HG02981 (cell line): ENCODE results near the gene PALD1.

Experiments used
- ATAC-seq: cut with Tn5 transposase; IDR thresholded peaks from one replicate; pipeline ENCODE4 v1.9.1; 2021; ENCODE audit warnings: mild to moderate bottlenecking, moderate library complexity; ENCODE audit not compliant: unreplicated experiment

Gene PALD1

DNA sequence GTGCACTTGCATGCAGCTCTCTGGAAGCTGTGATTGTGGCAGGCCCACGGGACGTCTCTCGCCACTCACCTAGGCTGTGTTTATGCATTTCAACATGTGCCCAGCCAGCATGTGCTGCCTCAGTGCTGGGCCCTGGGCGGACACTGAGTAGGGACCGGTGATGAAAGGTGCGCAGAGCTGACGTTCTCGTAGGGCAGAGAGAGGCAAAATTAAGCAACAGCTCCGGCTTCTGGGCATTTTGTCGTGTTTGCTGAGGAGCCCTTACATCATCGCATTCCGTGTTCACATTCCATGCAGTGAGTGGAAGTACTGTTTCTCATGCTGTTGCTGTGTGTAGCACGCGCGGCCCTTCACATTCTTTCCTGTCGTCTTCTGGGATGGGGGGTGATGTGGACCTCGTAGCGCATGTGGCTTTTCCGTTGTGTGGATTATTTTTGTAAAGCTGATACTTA lies 73.4 kb downstream of the PALD1 start:
- no peak for ATAC-seq

DNA sequence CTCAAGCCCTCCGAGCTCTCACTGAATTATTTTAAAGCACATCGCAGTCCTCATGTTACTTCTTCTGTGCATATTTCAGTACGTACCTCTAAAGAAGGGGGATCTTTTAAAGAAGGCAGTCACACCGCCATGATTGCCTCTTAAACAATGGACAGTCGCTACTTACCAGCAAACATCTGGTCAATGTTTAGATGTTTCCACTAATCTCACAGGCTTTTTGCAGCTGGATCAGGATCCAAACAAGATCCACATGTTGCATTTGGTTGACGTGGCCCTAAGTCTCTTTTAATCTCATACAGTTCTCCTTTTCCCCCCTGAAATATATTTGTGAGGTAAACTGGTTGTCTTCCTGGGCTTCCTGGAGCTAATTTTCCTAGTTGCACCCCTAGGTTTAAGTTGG lies 74.0 kb downstream of the PALD1 start:
- ATAC-seq, result no peak

DNA sequence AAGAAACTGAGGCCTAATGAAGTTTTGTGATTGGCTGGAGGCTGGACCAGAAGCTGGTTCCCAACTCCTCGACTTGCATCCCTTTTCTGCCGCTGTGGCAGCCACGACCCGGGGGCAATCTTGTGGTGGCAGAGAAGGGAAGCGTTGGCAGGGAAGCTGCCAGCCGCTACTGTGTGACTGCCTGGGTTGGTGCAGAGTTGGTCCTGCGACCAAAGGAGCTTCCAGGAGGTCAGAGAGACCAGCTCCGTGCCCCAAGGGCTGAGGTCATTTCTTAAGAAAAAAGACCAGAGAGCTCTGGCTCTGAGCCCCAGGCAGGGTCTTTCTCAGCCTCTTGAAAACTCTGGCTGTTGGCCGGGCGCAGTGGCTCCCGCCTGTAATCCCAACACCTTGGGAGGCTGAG lies 76.8 kb downstream of the PALD1 start:
- no peak for ATAC-seq

DNA sequence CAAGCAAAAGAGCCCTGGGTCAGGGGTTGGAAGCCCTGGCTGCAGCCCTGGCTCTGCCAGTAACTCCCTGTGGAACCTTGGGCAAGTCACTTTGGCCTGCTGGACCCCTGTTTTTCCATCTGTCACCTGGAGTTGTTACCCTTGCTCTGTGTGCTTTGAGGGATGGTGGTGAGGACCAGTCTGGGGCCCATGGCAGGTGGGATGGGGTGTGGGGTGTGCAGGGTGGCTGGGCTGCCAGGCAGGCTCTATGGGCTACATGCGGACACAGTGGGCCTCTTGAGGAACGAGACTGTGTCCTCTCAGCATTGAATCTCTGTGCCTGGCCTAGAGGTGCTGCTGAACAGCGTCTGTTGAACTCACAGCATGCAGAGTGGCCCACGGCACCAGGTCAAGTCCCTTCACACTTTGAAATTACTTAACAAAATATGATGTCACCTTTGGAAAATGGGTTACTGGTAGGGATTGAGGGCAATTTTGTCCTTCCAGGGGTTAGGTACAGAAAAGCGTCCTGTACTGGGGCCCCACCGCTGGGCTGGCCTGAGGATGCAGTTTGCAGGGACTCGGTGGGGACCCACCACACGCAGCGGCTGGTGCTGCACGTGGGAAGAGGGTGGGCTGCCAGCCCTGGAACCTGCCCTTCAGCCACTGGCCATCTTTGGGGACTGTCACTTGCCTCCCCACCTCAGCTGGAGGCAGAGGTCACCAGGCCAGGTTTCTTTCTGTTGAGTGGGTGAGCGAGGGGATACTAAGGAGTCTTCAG lies 78.7 kb downstream of the PALD1 start:
- ATAC-seq, result no peak

DNA sequence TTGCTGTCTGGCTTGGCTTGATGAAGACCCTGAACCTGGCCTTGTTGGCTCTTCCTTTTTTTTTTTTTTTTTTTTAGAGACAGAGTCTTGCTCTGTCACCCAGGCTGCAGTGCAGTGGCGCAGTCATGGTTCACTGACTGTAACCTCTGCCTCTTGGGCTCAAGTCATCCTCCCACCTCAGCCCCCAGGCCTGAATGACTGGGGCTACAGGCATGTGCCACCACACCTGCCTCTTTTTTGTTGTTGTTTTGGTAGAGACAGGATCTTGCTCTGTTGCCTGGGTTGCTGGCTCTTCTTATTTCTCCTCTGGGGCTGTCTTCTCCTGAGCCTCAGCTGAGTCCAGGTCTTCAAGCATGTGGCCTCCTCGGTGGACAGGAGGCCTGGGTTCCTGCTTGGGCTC lies 79.3 kb downstream of the PALD1 start:
- no peak for ATAC-seq

DNA sequence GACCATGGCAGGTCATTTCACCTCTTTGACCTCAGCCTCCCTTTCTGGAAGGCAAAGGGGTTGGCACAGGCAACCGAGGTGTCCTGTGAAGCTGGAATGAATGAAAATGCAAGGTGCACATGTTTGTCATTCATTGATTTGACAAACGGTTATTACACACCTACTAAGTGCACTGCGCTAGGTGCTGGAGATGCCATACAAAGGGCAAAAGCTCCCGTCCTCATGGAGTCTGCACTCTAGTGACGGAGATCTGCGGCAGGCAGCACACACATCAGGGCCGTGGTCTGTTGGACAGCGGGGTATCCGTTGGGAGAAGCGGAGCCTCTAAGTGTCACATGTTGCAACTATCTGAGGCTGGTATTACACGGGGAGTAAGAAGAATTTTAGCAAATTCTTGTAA lies 79.7 kb downstream of the PALD1 start:
- no peak for ATAC-seq

DNA sequence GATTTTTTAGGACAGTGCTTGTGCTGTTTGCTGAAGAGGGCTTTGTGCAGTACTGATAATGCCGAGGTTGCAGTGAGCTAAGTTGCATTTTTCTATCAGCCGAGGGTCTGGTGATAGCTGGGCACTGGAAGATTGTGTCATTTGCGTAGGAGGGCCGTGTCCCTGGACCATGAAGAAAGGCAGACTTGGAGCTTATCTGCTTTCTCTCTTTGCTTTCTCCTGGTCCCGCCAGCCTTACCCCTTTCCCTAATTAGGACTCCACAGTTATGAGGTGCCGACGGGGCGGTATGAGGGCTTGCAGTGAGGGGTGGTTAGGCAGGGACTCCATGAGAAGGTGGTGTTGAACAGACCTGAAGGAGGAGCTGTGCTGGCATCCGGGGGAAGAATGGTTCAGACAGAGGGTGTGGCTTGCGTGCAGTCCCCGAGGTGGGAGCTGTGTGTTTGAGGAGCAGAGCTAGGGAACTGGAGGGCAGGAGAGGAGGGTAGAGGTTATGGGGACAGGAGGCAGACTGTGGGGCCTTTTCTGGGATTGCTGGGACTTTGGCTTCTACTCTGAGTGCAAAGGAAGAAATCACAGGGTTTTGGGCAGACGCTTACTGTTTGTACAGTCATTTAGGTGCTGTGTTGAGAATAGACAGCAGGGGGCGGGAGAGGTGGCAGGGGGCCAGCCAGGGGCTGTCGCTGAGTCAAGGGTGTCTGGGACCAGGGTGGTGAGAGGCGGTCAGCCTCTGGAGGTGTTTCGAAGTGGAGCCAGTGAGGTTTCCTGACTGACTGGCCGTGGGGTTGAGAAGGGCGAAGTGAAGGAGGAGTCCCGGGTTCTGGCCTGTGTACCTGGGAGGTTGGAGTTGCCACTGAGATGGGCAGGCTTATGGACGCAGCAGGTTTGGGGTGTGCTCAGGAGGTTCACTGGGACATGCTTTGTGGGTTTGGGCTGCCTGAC lies 80.6 kb downstream of the PALD1 start:
- peak; percentile 49 for ATAC-seq

DNA sequence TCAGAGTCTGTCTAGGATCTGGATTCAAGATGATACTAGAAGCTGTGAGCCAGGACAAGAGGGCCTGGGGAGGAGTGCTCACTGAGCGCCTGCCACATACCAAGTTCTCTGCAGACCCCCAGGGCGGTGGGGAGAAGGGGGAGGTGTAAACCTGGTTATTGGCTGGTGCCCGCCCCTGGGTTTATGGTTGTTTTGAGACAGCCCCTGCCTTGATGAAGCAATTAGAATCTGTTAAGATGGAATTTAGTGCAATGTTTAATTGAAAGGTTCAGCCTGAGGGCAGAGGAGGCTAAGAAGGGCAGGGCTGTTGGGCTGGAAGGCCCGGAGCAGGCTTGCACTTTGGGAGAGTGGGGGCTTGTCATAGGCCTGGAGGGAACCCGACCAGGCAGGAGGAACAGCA lies 81.3 kb downstream of the PALD1 start:
- no peak for ATAC-seq

DNA sequence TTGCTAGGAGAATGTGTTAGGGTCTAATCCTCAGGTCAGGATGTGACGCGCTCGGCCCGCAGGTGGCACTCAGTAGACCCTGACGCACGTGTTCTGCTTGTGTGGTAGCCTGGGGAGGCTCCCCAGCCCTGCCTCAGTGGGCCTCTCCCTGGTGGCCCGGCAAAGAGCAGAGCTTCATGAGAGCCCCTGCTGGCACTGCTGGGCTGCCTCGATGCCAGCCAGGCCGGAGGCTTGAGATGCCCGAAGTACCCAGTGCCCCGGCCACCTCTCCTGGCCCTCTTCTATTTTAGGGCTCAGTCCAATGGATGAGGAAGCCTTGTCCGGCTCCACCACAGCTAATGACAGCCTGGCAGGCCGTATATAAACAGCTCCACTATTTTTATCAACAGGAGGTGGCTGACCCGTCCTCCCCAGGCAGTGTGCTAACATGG lies 82.0 kb downstream of the PALD1 start:
- ATAC-seq, result no peak

DNA sequence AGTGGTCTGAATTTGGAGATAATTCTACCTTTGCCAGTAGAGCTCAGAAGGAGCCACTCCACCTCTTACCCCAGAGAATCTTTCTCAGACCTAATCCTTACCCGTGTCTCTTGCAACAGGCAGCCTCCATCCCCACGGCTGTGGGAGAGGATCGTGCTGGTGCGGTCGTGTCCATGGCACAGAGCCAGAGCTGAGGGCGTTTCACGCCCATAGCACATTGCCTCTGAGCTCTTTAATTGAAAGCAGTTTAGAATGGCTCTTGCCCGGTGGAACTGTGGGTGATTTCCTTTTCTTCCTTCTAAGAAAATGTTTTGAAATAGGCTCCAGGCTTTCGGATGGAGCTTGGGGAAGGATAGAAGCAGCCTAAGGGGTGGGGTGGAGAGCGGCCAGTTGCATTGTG lies 82.5 kb downstream of the PALD1 start:
- ATAC-seq, result no peak

DNA sequence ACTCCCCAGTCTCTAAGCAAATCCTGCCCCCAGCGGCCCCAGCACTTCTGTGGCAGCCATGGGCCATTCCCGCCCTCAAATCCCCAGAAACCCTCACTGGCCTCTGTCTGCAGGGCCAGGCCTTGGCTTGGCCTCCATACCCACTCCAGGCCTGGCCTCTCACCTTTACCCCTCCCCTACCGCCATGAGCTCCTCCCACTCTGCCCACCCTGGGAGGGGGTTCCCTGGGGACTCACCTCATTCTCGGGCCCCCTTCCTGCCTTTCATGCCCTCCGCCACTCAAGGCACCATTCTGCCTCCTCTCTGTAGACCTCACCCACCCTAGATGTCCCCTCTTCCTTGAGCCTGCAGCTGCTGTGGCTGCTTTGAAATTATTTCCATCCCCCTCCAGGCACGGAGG lies 83.0 kb downstream of the PALD1 start:
- ATAC-seq, result no peak

DNA sequence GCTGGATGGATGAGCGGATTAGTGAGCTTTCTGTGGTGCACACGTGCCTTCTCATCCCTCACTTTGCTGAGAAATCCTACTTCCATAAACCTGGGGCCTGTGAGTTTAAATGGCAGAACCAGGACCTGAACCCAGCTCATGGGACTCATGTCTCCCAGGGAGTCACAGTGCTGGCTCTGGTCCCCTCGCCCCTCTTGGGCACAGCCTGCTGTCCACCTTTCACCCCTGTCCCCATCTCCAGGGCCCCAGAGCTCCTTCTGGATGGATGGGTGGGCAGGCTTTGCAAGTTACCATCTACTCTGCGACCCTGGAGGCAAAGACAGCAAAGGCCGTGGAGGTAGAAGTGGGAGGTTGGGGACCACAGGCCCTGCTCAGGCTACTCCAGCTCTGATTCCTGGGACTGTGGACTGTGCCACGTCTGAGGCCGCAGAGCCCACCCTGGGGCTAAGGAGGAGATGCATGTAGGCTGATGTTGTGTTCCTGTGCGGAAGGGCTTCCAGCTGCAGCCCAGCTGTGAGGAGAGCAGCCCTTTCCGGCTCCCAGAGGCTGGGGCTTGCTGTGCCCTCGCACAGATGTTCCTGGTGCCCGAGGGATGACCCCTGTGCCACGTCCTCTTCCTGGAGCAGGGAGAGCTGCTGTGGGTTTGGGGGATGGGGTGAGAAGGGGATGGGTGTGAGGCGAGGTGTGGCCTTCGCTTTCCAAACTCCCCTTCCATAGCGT lies 83.6 kb downstream of the PALD1 start:
- no peak for ATAC-seq

DNA sequence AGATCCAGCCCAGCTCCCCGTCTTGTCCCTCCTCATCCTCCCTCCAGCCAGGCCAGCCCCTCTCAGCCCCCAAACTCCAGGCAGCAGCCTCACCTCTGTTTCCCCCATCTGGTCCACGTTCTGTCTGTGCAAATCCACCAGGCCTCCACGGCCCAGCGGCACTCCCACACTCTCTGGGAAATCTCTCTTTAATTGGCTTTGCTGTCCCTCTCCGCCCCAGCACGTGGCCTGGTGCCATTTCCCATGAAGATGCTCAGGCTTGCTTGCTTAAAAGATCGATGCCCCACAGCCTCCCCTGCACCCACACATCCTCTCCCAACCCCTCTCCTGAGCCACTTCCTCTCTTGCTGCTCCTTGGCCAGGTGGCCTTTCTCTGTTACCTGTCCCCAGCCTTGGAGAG lies 84.7 kb downstream of the PALD1 start:
- no peak for ATAC-seq

DNA sequence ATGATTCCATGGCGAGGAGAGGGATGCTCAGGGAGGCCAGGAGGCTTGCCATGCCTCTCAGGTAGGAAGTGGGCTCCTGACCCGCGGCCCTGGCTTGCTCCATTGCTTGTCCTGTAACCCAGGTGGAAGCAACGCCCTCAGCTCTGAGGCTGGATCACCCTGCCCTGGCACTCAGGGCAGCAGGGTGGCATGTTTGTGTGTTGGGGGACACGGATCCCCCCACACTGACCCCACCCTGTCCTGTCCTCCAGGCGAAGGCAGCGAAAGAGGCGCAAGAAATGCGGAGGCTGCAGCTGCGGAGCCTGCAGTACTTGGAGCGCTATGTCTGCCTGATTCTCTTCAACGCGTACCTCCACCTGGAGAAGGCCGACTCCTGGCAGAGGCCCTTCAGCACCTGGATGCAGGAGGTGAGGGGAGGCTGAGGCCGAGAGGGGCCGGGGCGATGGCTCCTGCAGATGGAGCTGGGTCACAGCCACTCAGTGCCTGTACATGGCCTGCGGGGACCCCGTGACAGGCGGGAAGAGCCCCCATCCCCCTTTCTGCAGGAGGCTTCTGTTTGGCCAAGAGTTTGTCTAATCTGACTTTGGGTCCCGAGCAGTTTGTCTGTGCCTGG lies 85.7 kb downstream of the PALD1 start:
- ATAC-seq, result no peak

DNA sequence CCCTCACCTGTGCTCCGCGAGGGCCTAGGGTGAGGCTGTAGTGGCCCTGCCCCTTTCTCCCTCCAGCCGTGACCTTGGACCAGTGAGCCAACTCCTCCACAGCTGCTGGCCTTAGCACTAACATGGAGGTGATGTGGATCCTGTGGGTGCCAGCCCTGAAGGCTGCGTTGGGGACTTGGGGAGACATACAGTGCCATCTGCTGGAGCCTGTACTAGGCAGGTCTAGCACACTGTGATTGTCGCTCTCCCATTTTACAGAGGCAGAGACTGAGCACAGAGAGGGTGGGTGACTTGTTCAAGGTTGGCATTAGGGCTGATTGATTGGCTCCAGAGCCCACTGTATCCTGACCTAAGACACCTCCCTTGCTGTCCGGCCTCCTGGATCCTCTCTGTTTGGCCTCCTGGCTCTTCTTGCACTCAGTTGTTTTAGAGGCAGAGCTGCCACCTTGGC lies 86.4 kb downstream of the PALD1 start:
- ATAC-seq, result no peak

DNA sequence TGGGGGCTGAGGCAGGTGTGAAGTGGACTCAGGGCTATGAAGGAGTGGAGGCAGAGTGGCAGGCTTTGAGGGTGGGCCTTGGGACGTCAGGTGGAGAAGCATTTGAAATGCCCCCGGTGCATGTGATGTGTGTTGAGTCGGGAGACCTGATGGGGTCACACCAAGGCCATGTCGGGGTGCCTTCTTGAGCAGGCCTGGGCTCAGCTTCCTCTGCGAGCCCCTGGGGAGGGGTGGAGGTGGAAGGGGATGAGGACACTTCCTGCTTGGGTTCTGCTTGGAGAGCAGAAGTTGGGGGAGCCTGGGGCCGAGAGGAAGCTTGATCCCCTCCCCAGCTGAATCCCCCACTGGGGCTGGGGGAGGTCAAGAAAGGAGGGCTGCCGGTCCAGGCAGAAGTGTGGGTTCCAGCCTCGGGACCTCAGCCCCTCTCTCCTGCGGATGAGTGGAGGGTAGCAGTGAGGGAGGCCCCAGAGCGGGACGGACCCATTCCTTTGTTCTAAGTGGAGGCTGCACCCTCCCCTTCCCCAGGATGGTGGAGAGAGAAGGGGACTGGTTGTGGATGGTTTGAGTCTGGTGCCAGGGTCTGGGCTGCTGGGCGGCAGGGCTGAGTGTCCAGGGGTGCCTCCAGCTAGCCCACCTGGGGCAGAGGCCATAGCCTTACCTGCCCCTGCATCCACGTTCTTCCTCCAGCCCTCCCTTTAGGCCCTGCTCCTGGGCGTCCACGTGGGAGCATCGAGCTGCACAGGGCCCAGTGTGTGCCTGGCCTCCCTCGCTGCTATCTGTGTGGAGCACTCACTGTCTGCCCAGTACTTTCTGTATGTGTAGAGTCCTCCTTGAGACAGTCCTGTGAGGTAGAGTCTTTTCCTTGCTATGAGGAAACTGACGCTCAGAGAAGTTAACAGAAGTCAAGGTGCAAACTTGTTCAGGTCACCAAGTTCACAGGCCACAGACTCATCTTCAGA lies 87.3 kb downstream of the PALD1 start:
- no peak for ATAC-seq

DNA sequence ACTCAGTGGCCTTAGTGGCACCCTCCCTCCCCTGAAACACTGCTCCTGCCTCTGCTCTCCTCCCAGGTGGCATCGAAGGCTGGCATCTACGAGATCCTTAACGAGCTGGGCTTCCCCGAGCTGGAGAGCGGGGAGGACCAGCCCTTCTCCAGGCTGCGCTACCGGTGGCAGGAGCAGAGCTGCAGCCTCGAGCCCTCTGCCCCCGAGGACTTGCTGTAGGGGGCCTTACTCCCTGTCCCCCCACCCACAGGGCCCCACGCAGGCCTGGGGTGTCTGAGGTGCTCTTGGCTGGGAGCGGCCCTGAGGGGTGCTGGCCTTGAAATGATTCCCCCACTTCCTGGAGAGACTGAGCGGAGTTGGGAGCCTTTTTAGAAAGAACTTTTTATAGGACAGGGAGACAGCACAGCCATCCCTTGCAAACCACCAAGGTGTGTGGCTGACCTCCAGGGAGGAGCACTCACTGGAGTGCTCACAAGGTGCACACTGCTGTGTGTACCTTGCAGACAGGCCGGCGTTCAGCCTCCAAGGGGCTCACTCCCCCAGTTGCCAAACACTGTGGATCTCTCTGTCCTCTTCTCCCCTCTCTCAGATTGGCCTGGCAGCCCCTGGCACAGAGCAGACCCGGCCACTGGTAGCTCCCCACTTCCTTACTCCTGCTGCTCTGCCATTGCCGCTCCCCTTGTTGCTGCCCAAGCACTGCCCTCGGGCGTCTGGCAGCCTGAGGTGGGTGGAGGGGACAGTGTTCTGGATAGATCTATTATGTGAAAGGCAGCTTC lies 88.1 kb downstream of the PALD1 start:
- no peak for ATAC-seq

DNA sequence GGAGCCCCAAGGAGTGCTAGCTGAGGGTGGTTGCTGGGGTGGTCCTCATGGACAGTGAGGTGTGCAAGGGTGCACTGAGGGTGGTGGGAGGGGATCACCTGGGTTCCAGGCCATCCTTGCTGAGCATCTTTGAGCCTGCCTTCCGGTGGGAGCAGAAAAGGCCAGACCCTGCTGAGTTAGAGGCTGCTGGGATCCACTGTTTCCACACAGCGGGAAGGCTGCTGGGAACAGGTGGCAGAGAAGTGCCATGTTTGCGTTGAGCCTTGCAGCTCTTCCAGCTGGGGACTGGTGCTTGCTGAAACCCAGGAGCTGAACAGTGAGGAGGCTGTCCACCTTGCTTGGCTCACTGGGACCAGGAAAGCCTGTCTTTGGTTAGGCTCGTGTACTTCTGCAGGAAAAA lies 89.0 kb downstream of the PALD1 start:
- no peak for ATAC-seq

DNA sequence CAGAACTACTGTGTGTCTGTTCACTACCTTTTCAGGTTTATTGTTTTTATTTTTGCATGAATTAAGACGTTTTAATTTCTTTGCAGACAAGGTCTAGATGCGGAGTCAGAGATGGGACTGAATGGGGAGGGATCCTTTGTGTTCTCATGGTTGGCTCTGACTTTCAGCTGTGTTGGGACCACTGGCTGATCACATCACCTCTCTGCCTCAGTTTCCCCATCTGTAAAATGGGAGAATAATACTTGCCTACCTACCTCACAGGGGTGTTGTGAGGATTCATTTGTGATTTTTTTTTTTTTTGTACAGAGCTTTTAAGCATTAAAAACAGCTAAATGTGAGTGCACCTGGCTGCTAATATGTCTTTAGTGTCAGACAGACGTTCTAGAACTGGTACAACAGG lies 89.5 kb downstream of the PALD1 start:
- ATAC-seq, result no peak
